OCI-LY7 (cell line): ENCODE data around the gene SEMG1.

Experiments
- CTCF ChIP-seq: fragments of 200-600 bp; sonication (generic); conservative IDR thresholded peaks from 2 replicates; pipeline ENCODE4 v1.5.1; 2014; ENCODE audit warnings: mild to moderate bottlenecking, antibody characterized with exemption, low read length, moderate library complexity, mixed read lengths
- EZH2phosphoT487 ChIP-seq: fragments of 200-600 bp; sonication (generic); IDR thresholded peaks from 2 replicates; pipeline ENCODE4 v1.6.1; 2018; ENCODE audit warnings: low read depth, borderline replicate concordance, mild to moderate bottlenecking, mixed run types, antibody characterized with exemption, low read length, moderate library complexity, mixed read lengths

GRCh38 chr20:45183084-45183483, 23.7 kb upstream of the SEMG1 start:
- TF ChIP-seq CTCF (no peak), EZH2phosphoT487 (no peak)
